G401.6 (cell line): ENCODE results near the gene DNAJC8.

ENCODE experiments used
- FAIRE-seq: peaks from 2 replicates; lab custom pipeline; 2012; peaks lifted over from hg19 to GRCh38; lab: Jason Lieb, UNC

The DNAJC8 gene

DNA sequence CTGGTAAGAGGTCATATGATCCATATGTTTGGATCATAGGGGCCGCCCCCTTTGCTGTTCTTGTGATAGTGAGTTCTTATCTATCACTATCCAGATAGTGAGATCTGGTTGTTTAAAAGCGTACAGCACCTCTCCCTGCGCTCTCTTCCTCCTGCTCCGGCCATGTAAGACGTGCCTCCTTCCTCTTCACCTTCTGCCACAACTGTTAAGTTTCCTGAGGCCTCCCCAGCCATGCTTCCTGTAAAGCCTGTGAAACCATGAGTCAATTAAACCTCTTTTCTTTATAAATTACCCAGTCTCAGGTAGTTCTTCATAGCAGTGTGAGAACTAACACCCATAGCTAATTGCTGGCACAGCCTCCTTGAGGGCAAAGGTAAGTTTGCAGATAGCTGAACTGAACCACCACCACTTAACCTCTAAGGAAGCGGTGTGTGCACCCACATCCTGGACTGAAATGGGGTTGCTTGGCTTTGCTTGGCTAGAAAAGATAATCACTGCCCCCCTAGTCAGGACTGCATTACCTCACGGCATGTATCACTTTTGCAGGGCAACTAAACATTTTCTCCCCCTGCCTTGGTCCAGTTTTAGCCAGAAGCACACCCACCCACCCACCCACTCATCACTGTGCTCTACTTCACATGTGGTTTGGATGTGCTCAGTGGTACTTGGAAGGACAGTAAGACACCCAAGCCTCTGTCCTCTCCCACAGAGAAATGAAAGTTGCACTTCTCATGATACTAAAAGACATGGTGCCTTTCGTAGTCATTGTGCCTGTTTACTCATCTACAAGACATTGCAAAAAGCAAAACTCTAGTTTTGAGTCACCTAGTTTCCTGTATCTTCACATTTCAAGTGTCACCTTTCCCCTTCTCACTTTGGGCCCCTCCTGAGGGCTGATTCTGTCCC is 33.2 kb downstream of the DNAJC8 start:
- no peak for FAIRE-seq

DNA sequence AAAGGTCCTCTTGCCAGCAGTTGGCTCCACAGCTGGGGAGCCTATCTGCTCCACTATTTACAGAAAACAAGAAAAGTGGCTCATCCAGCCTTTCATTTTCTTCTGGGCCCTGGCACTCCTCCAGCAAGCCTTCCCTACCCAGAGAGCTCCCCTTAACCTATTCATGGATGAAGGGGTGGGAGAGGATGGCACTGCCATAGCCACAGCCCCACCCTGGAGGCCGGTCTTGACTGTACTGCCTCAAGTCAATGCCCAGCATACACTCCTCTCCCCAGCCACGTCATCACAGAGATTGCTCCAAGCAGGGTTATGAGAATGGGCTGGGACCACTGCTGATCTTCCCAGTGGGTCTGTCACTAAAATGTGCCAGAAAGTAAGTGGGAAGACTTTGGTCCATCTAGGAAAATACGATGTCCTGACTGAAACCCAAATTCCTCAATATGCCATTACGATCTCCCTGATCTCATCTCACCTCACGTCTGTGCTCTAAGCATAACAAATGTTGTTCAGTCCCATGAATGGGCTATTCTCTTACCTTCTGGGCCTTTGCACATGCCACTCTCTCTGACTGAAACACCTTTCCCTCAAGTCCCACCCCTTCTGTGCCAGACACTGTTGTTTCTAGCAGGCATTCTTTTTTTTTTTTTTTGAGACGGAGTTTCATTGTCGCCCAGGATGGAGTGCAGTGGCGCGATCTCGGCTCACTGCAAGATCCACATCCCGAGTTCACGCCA is 35.0 kb downstream of the DNAJC8 start:
- FAIRE-seq, result no peak

DNA sequence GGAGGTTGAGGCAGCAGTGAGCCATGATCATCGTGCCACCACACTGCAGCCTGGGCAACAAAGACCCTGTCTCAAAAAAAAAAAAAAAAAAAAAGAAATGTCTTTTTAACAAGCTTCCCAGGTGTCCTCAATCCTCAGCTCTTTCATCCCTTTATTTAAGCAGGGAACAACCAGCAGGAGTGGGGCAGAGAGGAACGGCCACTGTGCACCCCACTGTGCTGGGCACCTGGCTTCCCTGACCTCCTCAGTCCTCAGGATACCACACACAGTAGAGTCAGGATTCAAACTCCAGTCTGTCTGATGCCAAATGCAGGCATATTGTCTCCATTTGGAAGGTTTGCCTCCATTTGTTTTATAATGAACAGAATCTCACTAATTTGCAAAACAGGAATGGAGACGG is 36.5 kb downstream of the DNAJC8 start:
- FAIRE-seq, result no peak

DNA sequence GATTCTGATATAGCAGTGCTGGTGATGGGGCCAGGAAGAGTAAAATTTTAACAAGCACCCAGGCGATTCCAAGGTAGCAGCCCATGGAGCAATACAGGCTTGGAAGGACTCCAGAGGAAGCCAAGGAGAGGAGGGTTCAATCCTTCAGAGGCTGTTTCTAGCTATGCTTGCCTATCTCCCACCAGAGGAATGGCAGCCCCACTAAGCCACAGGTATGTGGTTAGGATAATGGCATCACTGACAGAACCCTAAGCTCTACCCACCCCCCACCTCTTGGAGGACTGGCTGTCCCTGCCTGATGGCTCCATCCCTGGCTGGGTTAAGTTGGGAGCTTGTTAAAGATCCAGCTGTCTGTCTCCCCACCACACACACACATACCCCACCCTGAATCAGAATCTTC is 37.0 kb downstream of the DNAJC8 start:
- no peak for FAIRE-seq

DNA sequence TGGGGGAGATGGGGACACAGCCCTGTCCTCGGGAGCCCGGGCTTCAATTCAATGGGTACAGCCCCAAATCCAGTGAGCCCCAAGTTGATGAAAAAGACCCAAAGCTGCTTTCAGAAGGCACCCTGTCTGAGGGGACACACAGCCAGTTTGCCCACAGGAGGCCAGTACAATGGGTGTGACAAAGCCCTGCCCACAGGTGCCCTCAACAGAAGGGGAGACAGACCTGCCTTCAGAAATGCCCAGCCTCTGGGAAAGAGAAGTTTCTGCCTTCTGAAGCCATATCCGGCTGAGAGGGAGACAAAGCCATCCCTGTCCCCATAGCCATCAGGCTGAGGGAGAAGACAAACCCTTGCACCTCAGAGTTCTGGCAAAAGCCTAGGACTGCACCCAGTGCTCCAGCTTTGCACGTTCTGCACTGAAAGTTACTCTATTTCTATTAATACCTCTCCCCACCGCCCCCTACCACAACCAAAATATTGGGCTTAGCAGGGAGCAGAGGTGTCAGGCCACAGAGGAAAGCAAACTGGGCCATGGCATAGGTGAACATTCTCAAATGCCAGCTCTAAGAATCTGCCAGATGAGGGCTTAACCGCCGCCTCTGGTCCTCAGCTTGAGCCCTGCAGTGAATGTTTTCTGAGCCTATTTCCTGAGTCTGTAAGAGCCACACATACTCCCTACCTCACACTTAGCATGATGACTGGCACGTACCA is 38.3 kb downstream of the DNAJC8 start:
- no peak for FAIRE-seq

DNA sequence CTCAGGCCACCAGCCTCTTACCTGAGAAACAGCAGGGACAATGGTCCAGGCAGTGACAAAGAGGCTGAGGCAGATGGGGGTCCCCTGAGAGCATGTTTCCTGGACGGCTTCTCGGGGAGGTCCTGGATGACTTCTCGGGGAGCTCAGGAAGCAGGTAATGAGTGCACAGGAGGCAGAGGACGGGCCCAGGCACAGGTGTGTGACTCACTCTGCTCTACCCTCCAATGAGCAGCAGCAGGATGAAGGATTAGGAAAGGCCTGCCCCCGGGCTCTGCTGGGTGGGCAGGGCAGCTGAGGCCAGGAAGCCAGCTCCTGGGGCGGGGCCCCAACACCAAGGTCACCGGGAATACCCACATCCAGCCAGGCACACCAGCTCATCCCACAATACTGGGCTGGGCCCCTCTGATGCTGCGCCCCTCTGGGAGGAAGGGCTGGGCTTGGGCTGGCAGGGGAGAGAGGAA is 39.1 kb downstream of the DNAJC8 start:
- no peak for FAIRE-seq

DNA sequence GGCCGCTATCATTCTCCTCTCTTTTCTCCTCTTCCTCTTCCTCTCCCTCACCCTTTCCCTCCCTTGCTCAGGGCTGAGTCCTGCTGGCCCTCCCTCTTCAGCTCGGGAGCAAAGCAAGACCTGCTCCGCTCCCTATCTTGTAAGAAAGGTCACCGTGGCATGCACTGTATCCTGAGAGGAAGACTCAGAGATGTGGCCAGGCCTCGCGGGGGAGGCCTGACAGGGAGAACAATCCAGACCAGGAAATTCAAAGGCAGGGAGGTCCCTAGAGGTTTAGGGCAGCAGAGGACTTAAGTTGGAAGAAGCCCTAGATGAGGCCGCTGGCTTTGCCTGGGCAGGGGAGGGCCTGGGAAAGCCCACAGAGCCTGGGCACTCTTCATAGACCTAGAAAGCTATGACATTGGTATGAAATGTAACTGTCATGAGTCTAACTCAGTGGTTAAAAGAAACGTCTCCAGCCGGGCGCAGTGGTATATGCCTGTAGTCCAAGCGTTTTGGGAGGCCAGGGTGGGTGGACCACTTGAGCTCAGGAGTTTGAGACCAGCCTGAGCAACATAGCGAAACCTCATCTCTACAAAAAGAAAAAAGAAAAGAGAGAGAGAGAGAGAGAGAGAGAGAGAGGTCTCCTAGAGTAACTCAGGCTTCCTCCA is 41.7 kb downstream of the DNAJC8 start:
- FAIRE-seq, result no peak

DNA sequence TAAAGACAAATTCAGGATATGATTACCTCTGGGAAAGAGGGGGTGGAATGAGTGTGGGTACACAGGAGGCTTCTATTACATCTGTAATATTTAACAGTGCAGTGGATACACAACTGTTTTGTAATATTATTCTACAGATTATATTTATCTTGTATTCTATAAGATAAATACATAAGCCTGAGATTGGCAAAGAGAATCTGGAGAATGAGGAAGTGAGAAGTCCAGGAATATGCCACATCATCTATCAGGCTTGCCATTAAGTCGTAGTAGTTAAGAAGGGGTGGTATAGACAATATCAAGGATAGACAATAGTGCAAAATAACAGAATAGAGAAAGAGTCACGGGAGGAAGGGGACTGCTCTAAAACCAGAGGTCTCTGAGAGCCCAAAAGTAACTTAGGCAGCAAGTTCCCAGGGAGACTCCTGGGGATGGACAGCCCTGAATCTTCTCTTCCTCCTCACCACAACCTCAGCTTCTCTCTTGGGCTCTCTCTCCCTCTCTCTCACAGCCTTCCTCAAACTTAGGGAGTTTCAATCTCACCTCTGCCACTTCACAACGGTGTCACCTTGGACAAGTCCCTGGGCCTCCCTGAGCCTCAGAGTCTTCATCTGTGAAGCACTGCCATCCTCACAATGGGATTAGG is 42.4 kb downstream of the DNAJC8 start:
- no peak for FAIRE-seq

DNA sequence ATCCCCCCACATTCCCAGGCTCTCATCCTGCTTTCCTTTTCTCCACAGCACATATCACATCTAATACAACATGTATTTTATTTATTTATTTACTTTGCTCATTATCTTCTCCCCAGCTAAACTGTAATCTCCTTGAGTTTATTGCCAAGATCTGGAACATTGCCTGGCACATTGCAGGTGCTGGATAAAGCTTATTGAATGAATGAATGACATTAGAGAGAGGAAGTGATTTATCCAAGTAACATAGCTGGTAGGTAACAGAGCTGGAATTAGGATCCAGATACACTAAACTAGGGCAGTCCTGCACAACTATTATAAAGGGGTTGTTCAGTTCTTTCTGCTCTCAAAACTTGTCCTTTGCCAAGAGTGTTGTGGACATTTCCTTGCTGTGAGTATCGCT is 47.8 kb downstream of the DNAJC8 start:
- no peak for FAIRE-seq

DNA sequence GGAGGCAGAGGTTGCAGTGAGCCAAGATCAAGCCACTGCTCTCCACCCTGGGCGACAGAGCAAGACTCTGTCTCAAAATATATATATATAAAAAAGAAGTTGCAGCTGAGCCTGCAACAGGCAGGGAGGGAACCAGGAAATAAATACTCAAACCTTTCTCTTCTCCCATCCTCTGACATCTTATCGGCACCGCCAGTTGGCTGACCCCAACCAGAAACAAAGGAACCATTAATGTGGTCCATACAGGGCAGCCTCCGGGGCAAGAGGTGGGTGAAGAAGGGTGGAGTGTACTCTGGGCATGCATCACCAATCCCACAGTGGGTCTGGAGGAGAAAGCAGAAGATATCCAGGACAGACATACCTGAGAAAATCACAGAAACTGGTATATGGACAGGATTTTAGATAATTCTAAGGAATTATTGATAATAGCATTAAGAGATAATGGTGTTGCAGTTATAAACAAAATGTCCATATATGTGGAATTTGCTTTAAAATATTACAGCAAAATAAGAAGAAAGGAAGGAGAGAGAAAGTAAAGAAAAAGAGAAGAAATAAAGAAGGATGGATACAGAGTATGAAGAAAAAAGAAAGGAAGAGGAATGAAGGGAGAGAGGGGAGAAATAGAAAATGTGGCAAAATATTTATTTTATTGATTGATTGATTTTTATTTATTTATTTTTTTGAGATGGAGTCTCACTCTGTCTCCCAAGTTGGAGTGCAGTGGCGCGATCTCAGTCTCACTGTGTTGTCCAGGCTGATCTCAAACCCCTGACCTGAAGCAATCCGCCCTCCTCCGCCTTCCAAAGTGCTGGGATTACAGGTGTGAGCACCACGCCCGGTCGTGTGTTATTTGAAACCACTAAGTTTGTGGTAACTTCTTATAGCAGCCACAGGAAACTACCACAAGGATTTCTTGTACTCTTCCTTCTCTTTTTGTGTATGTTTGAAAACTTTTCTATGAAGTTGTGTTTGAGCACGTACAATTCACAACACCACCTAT is 52.2 kb downstream of the DNAJC8 start:
- no peak for FAIRE-seq

DNA sequence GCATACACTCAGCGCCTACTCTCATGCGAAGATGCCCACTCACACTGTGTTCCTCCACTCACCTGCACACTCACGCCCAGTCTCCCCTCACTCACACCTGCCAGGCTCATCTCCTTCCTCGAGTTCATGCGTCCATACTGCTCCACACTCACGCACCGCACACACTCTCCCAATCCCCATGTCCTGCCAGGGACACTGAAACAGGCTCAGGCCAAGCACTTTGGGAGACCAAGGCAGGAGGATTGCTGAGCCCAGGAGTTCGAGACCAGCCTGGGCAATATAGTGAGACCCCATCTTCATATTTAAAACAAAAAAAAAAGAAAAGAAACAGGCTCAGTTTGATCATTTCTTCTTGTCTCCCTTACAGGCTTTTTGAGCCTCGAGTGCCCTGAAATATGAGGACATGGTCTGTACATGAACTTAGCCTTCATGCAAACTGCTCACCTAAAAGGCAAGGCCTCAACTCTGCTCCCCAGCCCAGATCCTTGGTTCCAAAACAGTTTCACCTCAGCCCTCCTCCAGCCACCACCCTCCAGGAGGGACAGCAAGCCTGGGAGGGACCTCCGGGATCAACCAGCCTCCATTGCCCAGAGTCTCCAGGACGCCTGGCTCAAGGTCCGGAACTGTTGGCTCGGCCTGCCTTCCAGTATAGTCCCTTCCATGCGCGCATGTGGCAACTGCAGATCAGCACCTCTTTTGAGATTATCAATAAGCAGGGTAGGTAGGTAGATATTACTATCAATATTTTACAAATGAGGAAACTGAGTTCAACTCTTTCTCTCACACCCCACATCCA is 53.9 kb downstream of the DNAJC8 start:
- no peak for FAIRE-seq

DNA sequence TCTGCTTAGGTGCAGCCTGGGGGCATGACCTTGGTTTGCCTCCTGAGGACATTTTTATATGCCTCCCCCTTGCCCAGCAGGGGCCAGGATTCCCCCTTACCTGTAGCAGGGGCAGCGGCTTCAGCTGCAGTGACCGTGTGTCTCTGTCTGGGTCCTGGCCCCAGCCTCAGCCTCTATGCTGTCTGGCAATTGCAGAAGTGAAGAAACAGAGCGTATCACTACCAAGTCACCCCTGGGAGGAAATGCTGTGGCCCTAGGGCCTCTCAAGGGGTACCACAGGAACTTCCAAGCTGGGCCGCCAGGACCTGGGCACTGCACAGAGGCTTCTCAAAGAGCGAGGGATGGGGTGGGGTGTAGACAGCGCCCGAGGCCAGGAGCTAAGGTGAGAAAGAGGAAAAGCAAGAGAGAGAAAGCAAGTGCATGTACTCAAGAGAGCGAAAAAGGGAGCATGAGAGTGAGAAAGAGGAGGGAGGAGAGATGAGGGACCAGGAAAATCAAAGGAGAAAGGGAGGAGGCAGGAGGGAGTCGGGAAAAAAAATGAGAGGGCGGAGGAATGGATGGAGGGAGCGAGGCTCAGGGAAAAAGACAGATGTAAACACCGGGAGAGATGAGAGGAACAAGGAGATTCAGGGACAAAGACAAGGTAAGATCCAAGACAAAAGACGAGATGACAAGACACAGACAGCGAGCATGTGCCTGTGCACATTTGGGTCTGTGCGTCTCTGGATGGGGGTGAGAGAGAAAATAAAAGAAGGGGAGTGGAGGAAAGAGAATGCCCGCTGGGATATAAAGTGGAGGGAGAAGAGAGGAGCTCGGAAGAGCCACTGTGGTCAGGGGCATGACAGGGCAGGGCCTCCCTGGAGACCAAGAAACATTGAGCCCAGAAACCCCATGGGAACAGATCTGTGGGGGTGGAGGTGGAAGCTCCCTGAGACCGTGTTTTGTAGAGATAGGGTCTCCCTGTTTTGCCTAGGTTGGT is 56.0 kb downstream of the DNAJC8 start, which contains the start of gene PTAFR:
TSS of gene PTAFR (minus strand) at position 199 of the 979 bp plus-strand sequence. CDS start 25,669 bp downstream, outside the sequence.
- no peak for FAIRE-seq

DNA sequence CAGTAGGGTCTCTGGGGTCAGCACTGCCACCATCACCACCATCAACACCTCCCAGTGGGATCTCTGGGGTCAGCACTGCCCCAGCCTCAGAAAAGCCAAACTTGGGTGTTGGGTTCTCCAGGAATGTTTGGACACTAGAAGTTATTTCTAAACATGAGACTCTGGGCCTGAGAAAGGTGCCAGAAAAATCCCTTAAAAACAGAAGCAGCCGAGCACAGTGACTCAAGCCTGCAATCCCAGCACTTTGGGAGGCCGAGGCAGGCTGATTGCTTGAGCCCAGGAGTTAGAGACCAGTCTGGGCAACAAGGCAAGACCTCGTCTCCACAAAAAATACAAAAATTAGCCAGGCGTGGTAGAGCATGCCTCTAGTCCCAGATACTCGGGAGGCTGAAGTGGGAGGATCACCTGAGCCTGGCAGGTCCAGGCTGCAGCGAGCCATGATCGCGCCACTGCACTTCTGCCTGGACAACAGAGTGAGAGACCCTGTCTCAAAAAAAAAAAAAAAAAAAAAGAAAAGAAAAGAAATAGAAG is 56.8 kb downstream of the DNAJC8 start:
- FAIRE-seq, result no peak

DNA sequence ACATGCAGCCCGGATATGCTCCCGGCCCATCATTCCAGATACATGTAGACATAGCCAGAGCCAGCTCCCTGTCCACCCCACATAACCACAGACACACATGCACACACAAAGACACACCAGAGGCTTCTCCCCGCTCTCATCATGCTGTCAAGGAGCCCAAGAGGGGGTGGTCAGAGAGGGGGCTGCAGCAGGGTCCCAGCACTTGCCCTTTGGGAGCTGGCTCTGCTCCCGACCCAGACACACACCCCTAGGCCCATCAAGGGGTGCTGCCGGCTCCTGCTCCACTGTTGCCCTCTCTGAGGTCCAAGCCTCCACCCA is 58.9 kb downstream of the DNAJC8 start:
- FAIRE-seq, result no peak

DNA sequence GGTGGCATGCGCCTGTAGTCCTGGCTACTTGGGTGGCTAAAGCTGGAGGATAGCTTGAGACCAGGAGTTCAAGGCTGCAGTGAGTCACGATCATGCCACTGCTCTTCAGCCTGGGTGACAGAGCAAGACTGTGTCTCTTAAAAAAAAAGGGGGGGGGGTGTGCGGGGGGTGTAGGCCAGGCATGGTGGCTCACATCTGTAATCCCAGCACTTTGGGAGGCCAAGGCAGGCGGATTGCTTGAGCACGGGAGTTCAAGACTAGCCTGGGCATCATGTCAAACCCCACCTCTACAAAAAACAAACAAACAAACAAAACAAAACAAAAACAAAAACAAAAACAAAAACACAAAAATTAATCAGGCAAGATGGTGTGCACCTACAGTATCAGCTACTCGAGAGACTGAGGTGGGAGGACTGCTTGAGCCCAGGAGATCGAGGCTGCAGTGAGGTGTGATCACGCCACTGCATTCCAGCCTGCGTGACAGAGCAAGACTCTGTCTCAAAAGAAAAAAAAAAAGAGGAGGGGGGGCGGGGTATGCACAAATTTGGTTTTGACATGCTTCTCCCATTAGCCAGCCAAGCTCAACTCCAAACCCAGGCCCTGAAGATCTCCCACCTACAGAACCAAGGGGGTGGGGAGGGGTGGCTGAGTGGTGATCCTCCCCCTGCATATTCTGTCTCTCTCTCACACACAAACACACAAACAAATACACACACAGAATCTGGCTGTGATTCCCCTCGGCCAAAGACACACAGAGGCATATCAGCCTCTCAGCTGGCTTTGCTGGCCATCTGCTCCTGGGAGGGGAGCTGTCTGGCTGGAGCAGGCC is 59.5 kb downstream of the DNAJC8 start:
- FAIRE-seq, result no peak

DNA sequence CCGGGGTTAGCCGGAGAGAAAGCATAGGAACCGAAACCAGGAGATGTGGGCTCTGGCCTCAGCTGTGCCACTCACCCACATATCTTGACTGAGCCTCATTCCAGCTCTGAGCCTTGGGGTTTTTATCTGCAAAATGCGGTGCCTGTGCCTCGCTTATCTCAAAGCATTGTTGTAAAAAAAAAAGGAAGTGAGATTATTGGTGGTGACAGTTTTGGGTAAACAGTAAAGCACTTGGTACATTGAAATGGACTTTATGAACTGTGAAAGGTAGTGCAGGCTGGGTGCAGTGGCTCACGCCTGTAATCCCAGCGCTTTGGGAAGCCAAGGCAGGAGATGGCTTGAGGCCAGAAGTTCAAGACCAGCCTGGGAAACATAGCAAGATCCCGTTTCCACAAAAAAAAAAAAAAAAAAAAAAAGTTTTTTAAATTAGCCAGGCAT is 60.1 kb downstream of the DNAJC8 start:
- FAIRE-seq, result no peak

DNA sequence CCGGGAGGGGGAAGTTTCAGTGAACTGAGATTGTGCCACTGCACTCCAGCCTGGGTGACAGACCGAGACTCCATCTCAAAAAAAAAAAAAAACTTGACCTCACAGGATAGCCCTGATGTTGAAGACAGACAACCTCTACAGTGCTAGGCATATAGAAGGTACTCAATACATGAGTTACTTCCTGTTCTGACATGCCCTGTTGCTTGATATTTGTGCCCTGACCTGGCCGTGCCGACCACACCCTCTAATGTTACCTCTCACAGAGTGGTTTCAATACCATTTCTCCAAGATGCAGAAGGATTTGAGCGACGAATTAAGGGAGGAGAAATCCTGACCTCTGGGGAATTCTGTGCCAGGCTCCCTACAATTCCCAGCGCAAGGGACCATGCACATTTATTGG is 61.6 kb downstream of the DNAJC8 start:
- no peak for FAIRE-seq
